ENCODE measurements around the gene QRICH2.
A peak's percentile ranks its signal among the peaks of the same experiment; 100 is the strongest.
"Not testable (repeated sequence)": the region's sequence is repeated elsewhere in the genome, so short reads cannot be mapped to it uniquely, and the experiment has no call there.

Gene QRICH2

GRCh38 chr17:76266244-76266938 is 41.7 kb downstream of the QRICH2 start:
- DNase-seq (ENCODE audit: low spot score): peak; percentile 54

GRCh38 chr17:76265624-76266243 is 42.3 kb downstream of the QRICH2 start:
- DNase-seq (ENCODE audit: low spot score): peak; percentile 54

- DNase-seq (ENCODE audit: low spot score): peak; percentile 98
These were observed 43.1 kb downstream of the QRICH2 start, which contains the start of gene UBALD2 for GRCh38 chr17:76264755-76265623. TSS of gene UBALD2 (plus strand) at chr17:76265348. CDS start at chr17:76265506, 158 bp downstream.

- no peak for DNase-seq (ENCODE audit: low spot score)
These were observed 43.7 kb downstream of the QRICH2 start for GRCh38 chr17:76264425-76264754.

- DNase-seq (ENCODE audit: low spot score): no peak
These were observed 44.2 kb downstream of the QRICH2 start for GRCh38 chr17:76263896-76264295.

GRCh38 chr17:76262732-76263344 is 45.2 kb downstream of the QRICH2 start:
- peak; percentile 85 for DNase-seq (ENCODE audit: low spot score)

- DNase-seq (ENCODE audit: low spot score): peak; percentile 72
These were observed 46.5 kb downstream of the QRICH2 start for GRCh38 chr17:76261421-76262215.

- DNase-seq (ENCODE audit: low spot score): no peak
These were observed 47.4 kb downstream of the QRICH2 start for GRCh38 chr17:76260669-76261068.

- DNase-seq (ENCODE audit: low spot score): no peak
These were observed 47.9 kb downstream of the QRICH2 start for GRCh38 chr17:76260220-76260619.

- DNase-seq (ENCODE audit: low spot score): not testable (repeated sequence)
These were observed 51.5 kb downstream of the QRICH2 start for GRCh38 chr17:76256430-76257050.

- DNase-seq (ENCODE audit: low spot score): no peak
These were observed 52.2 kb downstream of the QRICH2 start for GRCh38 chr17:76255801-76256429.

GRCh38 chr17:76254275-76254674 is 53.8 kb downstream of the QRICH2 start:
- DNase-seq (ENCODE audit: low spot score): no peak

GRCh38 chr17:76253841-76254240 is 54.2 kb downstream of the QRICH2 start:
- DNase-seq (ENCODE audit: low spot score): no peak

- not testable (repeated sequence) for DNase-seq (ENCODE audit: low spot score)
These were observed 54.9 kb downstream of the QRICH2 start for GRCh38 chr17:76252967-76253766.

GRCh38 chr17:76252040-76252954 is 55.8 kb downstream of the QRICH2 start:
- no peak for DNase-seq (ENCODE audit: low spot score)

GRCh38 chr17:76251478-76252039 is 56.5 kb downstream of the QRICH2 start:
- no peak for DNase-seq (ENCODE audit: low spot score)

- no peak for DNase-seq (ENCODE audit: low spot score)
These were observed 57.9 kb downstream of the QRICH2 start for GRCh38 chr17:76250141-76250540.

All from NAMALWA (cell line).